ENCODE data around the gene PLEKHA6.

Gene PLEKHA6

GRCh38 chr1:204249736-204250427 lies 109.8 kb downstream of the PLEKHA6 start:
- CTCF ChIA-PET: interaction anchor here (0.5 kb wide), 1 partner anchor 45 kb away, joined by 4 read pairs; no protein-coding TSS in a partner anchor
- no peak overlapping the region for H3K27ac ChIP-seq

GRCh38 chr1:204248954-204249353 lies 110.8 kb downstream of the PLEKHA6 start:
- DNase-seq (ENCODE audit: low spot score): no peak
- TF ChIP-seq CTCF (conservative IDR thresholded peaks at IDR 0.05; ENCODE audit: low read depth): no peak
- POLR2A ChIA-PET (ENCODE audit: low non-redundant PET): no interaction called here
- no peak overlapping the region for H3K27ac ChIP-seq
- CTCF ChIA-PET: interaction anchor here (0.6 to 1.6 kb wide), 3 partner anchors 9 to 87 kb away, joined by 3 to 15 read pairs (median 4); no protein-coding TSS in a partner anchor

More at GRCh38 chr1:204249736-204250427, 109.8 kb downstream of the PLEKHA6 start:
- DNase-seq (ENCODE audit: low spot score): no peak
- no peak for TF ChIP-seq CTCF (conservative IDR thresholded peaks at IDR 0.05; ENCODE audit: low read depth)
- POLR2A ChIA-PET (ENCODE audit: low non-redundant PET): no interaction called here

DNA sequence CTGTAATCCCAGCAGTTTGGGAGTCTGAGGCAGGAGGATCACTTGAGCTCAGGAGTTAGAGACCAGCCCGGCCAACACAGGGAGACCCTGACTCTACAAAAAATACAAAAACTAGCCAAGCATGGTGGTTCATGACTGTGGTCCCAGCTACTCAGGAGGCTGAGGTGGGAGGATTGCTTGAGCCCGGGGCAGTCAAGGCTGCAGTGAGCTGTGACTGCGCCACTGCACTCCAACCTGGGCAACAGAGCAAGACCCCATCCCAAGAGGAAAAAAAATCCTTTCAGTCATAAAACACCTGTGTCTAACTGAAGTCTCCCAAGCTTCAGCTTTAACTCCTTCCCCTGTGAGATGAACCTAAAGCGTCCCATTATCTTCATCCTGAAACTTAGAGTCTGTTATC lies 112.9 kb downstream of the PLEKHA6 start:
- no peak for TF ChIP-seq CTCF (conservative IDR thresholded peaks at IDR 0.05; ENCODE audit: low read depth)
- DNase-seq (ENCODE audit: low spot score): no peak
- no peak overlapping the region for H3K27ac ChIP-seq
- POLR2A ChIA-PET (ENCODE audit: low non-redundant PET): interaction anchor here (0.7 kb wide), 1 partner anchor 9 kb away, joined by 3 read pairs; no protein-coding TSS in a partner anchor
- CTCF ChIA-PET: no interaction called here

- H3K27ac ChIP-seq: no peak overlapping the region
- TF ChIP-seq CTCF (conservative IDR thresholded peaks at IDR 0.05; ENCODE audit: low read depth): no peak
- DNase-seq (ENCODE audit: low spot score): no peak
- ChIA-PET POLR2A (ENCODE audit: low non-redundant PET) (no interaction called here), CTCF (interaction anchor here (0.5 to 1.0 kb wide), 3 partner anchors 12 to 801 kb away, joined by 4 to 8 read pairs (median 7); no protein-coding TSS in a partner anchor)
These were observed 116.8 kb downstream of the PLEKHA6 start for GRCh38 chr1:204242920-204243319.

GRCh38 chr1:204241914-204242313 lies 117.8 kb downstream of the PLEKHA6 start:
- no peak overlapping the region for H3K27ac ChIP-seq
- TF ChIP-seq CTCF (conservative IDR thresholded peaks at IDR 0.05; ENCODE audit: low read depth): no peak
- CTCF ChIA-PET: no interaction called here
- POLR2A ChIA-PET (ENCODE audit: low non-redundant PET): no interaction called here
- no peak for DNase-seq (ENCODE audit: low spot score)

DNA sequence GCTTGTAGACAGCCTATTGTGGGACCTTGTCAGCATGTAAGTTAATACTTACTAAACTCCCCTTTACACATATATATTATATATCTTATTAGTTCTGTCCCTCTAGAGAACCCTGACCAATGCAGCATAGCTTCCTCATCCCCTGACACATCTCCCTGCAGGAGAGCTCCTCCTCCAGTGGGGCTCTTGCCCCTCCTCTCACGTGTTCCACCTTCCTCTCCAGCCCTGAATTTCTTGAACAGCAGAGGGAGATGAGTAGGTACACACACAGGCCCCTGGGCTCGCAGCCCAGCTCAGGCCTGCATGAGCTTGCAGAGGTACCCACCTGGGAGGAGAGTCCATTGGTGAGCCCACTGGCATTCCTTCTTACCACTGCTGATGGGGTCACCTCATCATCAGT lies 118.7 kb downstream of the PLEKHA6 start:
- POLR2A ChIA-PET (ENCODE audit: low non-redundant PET): no interaction called here
- CTCF ChIA-PET: interaction anchor here (1.0 kb wide), 1 partner anchor 122 kb away, joined by 4 read pairs; no protein-coding TSS in a partner anchor
- TF ChIP-seq CTCF (conservative IDR thresholded peaks at IDR 0.05; ENCODE audit: low read depth): no peak
- no peak overlapping the region for H3K27ac ChIP-seq
- peak; percentile 45 for DNase-seq (ENCODE audit: low spot score)
